Epithelial cell of esophagus (primary cell): ENCODE results near the gene PLEKHG1.

Experiments used
- DNase-seq: peaks from one replicate; pipeline ENCODE4 v3.0.0; 2010; ENCODE audit warnings: low read depth
- H3K4me3 ChIP-seq: 2 replicates; pipeline ENCODE4 v1.5.1; 2011; ENCODE audit warnings: mild to moderate bottlenecking, low read length, control low read depth
- TF ChIP-seq, protein P1 (sequence below): IDR thresholded peaks from 2 replicates; pipeline ENCODE4 v1.5.1; 2011; ENCODE audit warnings: low read depth, mild to moderate bottlenecking, low read length, control low read depth, inconsistent platforms; ENCODE audit not compliant: insufficient read depth; ENCODE audit errors: missing control alignments

The PLEKHG1 gene

DNA sequence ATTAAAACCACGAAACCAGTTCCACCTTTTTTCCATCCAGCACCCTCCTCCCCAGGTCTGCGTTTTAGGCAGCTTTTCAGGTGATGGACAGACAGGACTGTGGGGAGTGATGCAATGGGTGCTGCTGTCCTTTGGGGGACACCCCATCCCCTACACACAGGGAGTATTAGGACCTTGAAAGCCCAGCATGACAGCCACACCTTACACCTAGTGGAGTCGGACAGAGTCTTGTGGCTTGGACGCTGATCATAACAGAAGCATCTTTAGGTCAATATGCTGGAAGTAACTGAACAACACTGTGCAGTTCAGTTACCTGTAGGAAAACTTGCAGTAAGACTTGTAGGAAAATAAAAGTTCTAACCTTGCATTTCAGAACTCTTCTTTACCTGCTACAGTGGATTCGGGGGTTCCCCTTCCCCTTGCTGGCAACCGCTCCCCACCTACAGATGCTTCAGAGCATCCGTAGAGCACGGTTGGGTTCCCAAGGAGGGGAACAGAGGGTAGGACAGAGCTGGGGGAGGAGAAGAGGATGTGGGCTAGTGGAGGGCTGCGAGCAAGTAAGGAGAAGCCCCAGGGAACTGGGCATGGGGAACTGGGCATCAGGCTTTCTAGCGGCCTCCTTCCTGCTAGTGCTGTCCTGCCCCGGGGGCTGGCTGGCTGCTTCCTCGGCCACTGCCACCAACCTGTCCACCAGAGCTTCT is 31.7 kb downstream of the PLEKHG1 start:
- no peak overlapping the region for H3K4me3 ChIP-seq
- TF ChIP-seq, protein P1, sequence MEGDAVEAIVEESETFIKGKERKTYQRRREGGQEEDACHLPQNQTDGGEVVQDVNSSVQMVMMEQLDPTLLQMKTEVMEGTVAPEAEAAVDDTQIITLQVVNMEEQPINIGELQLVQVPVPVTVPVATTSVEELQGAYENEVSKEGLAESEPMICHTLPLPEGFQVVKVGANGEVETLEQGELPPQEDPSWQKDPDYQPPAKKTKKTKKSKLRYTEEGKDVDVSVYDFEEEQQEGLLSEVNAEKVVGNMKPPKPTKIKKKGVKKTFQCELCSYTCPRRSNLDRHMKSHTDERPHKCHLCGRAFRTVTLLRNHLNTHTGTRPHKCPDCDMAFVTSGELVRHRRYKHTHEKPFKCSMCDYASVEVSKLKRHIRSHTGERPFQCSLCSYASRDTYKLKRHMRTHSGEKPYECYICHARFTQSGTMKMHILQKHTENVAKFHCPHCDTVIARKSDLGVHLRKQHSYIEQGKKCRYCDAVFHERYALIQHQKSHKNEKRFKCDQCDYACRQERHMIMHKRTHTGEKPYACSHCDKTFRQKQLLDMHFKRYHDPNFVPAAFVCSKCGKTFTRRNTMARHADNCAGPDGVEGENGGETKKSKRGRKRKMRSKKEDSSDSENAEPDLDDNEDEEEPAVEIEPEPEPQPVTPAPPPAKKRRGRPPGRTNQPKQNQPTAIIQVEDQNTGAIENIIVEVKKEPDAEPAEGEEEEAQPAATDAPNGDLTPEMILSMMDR, result no peak
- no peak for DNase-seq

DNA sequence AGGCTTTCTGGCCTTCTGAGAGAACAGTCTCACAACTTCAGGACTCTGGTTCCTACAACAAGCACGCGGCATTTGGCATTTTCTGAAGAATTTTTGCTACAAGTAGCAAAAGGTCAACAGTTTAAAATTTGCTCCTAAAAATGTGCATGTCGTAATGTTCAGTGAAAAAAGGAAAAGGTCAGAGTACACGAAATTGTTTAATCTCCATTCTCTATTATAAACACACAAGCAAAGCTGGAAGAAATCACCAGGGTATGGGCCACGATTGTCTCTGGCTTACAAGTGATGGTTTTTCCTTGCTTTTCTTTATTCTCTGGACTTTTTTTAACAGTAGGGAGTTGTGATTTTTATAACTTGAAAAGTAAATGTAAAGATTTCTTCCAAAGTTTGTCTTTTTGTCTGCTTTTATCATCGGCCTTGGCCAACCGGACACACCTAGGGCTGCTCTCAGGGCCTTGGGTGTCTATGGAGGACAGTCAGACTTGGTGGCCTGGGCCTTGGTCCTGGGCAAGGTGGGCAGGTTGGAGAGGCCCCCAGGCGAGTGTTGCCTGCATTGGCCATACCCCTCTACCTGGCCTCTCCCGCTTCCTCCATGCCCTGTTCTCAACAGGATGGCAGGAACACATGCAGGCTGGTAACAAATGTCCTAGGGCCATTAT is 32.4 kb downstream of the PLEKHG1 start:
- TF ChIP-seq, protein P1, result no peak
- no peak for DNase-seq
- no peak overlapping the region for H3K4me3 ChIP-seq

DNA sequence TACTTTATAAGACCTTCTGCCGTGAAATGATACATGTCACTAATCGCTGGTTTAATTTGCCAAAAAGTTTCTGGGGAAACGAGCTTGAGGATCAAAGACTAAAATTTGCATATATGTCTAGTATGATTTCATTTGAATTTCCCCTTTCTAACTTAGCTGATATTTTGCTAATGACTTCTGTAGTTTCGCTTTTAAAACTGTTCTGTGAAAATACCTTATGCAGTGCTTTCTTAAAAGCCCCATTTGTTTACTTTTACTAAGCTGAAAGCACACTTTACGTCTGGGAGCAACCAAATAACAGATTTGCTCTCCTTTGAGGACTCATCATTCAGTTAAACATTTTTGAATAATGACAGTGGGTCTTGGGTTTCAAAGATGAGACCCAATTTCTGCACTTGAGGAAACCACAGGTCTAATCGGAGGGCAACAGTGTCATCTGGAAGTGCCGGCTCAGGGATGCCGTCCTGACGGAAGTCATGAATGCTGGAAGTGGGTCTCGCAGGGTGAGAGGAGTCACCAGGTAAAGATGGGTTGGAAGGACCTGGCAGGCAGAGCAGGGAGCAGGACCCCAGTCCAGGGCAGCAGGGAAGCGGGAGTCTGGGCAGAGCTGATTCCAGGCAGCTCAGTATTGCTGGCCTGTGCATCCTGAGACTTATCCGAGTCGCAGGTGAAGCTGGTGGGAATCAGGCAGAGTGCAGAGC is 33.2 kb downstream of the PLEKHG1 start:
- DNase-seq, result no peak
- H3K4me3 ChIP-seq, result no peak overlapping the region
- TF ChIP-seq, protein P1, result no peak

DNA sequence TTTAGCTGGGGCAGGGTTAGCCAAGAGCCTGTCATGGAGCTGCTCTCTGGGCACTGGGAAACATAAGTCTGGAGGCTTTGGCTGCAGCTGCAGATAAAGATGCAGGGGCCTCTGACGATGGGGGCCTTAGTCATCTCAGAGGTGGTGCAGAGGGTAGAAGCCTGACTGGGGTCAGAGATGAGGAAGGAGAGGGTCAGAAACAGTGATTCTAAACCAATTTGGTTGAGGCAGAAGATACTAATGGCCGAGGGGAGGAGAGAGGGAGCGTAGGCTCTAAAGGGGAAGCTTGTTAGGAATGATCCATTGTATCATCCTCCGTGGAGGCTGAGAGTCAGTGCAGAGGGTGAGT is 33.8 kb downstream of the PLEKHG1 start:
- TF ChIP-seq, protein P1, result no peak
- no peak overlapping the region for H3K4me3 ChIP-seq
- no peak for DNase-seq

DNA sequence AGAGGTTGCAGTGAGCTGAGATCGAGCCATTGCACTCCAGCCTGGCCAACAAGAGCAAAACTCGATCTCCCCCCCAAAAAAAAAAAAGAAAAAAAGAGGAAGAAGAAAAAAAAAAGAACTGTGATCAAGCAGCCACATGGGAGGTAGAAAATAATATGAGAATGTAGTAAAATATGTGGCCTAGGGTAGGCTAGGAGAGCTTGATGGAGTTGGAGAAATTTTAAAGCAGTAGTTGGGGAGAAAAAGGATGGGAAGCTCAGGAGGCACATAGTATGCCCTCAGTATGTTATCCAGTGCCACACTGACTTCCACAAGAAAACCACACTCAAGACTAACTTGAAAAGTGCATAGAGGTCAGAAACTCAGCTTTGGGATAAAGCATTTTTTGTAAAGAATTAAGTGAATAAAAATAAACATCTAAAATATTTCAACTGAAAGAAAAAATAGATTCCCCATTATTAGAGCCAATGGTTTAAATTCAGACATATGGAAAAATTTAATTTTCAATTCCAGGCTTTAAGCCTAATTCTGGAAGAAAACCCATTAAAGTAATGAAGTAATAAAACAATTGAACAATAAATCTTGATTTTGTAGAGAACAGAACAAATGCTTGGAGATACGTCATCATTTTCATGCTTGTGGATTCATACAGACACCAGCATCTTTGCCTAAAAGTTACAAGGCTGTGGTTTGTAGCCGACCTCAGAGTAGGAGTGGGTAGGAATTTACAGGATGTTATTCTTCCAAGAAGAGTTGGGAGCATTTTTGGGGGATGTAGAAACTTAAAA is 34.7 kb downstream of the PLEKHG1 start:
- TF ChIP-seq, protein P1, result no peak
- DNase-seq, result no peak
- no peak overlapping the region for H3K4me3 ChIP-seq

DNA sequence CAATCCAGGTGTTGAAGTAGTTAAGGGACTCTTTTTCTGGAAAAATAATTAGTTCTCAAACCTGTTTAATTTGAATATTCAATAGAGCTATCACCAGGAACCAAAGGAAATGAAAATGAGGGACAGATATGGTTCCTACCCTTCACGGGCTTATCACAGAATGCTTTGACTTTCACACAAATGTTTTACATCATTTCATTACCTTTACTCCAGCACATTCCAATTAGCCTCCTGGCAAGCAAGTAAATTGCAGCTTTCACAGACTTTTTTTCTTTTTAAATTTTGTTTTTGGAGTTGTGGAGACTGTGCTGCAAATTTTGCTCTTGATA is 35.2 kb downstream of the PLEKHG1 start:
- DNase-seq, result no peak
- no peak overlapping the region for H3K4me3 ChIP-seq
- TF ChIP-seq, protein P1, result no peak
